ENCODE results near the gene GPR18. TPM values are rescaled to one million over a fixed set of nuclear protein-coding genes. Genes with fewer than 3 reads are reported as not detected.
"Not testable (repeated sequence)": the region's sequence is repeated elsewhere in the genome, so short reads cannot be mapped to it uniquely, and the experiment has no call there.

GPR18 gene
- total RNA-seq, 1 donor from 2014 or later = not detected

- DNase-seq (ENCODE audit: low read depth in 2 of 2) = no peak
Measured at GRCh38 chr13:99228737-99229691, 29.2 kb downstream of the GPR18 start.

GRCh38 chr13:99227909-99228688, 30.1 kb downstream of the GPR18 start:
- DNase-seq (ENCODE audit: low read depth in 2 of 2) = no peak

GRCh38 chr13:99227331-99227900, 30.8 kb downstream of the GPR18 start:
- no peak for DNase-seq (ENCODE audit: low read depth in 2 of 2)

- DNase-seq (ENCODE audit: low read depth in 2 of 2) = no peak
Measured at GRCh38 chr13:99226513-99226912, 31.7 kb downstream of the GPR18 start.

- no peak for DNase-seq (ENCODE audit: low read depth in 2 of 2)
Measured at GRCh38 chr13:99225078-99225477, 33.1 kb downstream of the GPR18 start.

GRCh38 chr13:99224021-99224420, 34.2 kb downstream of the GPR18 start:
- DNase-seq (ENCODE audit: low read depth in 2 of 2) = no peak

GRCh38 chr13:99223587-99223986, 34.6 kb downstream of the GPR18 start:
- DNase-seq (ENCODE audit: low read depth in 2 of 2) = peak in 1 of 2 donors; percentile 15

- no peak for DNase-seq (ENCODE audit: low read depth in 2 of 2)
Measured at GRCh38 chr13:99221567-99222239, 36.5 kb downstream of the GPR18 start.

- DNase-seq (ENCODE audit: low read depth in 2 of 2) = no peak
Measured at GRCh38 chr13:99220199-99220935, 37.8 kb downstream of the GPR18 start.

- no peak for DNase-seq (ENCODE audit: low read depth in 2 of 2)
Measured at GRCh38 chr13:99218969-99219368, 39.2 kb downstream of the GPR18 start.

GRCh38 chr13:99218545-99218944, 39.6 kb downstream of the GPR18 start:
- peak in 1 of 2 donors; percentile 54 for DNase-seq (ENCODE audit: low read depth in 2 of 2)

GRCh38 chr13:99218126-99218525, 40.1 kb downstream of the GPR18 start:
- DNase-seq (ENCODE audit: low read depth in 2 of 2) = no peak

- no peak for DNase-seq (ENCODE audit: low read depth in 2 of 2)
Measured at GRCh38 chr13:99217461-99218110, 40.6 kb downstream of the GPR18 start.

GRCh38 chr13:99215184-99215830, 42.9 kb downstream of the GPR18 start:
- DNase-seq (ENCODE audit: low read depth in 2 of 2) = no peak

GRCh38 chr13:99214731-99215130, 43.4 kb downstream of the GPR18 start:
- DNase-seq (ENCODE audit: low read depth in 2 of 2) = peak in 1 of 2 donors; percentile 7

GRCh38 chr13:99214232-99214631, 43.9 kb downstream of the GPR18 start:
- no peak for DNase-seq (ENCODE audit: low read depth in 2 of 2)

GRCh38 chr13:99211421-99212035, 46.7 kb downstream of the GPR18 start:
- no peak for DNase-seq (ENCODE audit: low read depth in 2 of 2)

- not testable (repeated sequence) for DNase-seq (ENCODE audit: low read depth in 2 of 2)
Measured at GRCh38 chr13:99210627-99211026, 47.6 kb downstream of the GPR18 start.

- no peak for DNase-seq (ENCODE audit: low read depth in 2 of 2)
Measured at GRCh38 chr13:99208845-99209527, 49.2 kb downstream of the GPR18 start.

Measured in dermis microvascular lymphatic vessel endothelial cell (primary cell).